ENCODE measurements around the gene PRLR.

Gene PRLR

GRCh38 chr5:35218981-35219380, 11.3 kb downstream of the PRLR start:
- DNase-seq (ENCODE audit: low read depth, low spot score) = no peak
- TF ChIP-seq ZNF274 (IDR thresholded peaks at IDR 0.05; ENCODE audit: low read depth, low read length) (no peak), SUZ12 (IDR thresholded peaks at IDR 0.05; ENCODE audit: extremely low read depth, insufficient read depth, insufficient read length) (no peak), YY1 (IDR thresholded peaks at IDR 0.05; ENCODE audit: insufficient read depth, insufficient read length) (no peak)
- H3K9me3 ChIP-seq (ENCODE audit: insufficient read depth, low read length) = no peaks in the 10 kb centered on the region
- no peak overlapping the region for H3K4me3 ChIP-seq (ENCODE audit: insufficient read length, low read depth)
- H3K36me3 ChIP-seq (ENCODE audit: insufficient read depth, insufficient read length, low read length) = no peaks in the 10 kb centered on the region
- no peaks in the 10 kb centered on the region for H3K4me1 ChIP-seq (ENCODE audit: insufficient read depth, insufficient read length)
- H3K9ac ChIP-seq (ENCODE audit: insufficient read length, low read depth) = no peak overlapping the region
- H3K27me3 ChIP-seq (ENCODE audit: insufficient read depth, insufficient read length) = no peaks in the 10 kb centered on the region

GRCh38 chr5:35214051-35214450, 16.2 kb downstream of the PRLR start:
- TF ChIP-seq ZNF274 (IDR thresholded peaks at IDR 0.05; ENCODE audit: low read depth, low read length) (no peak), YY1 (IDR thresholded peaks at IDR 0.05; ENCODE audit: insufficient read depth, insufficient read length) (no peak), SUZ12 (IDR thresholded peaks at IDR 0.05; ENCODE audit: extremely low read depth, insufficient read depth, insufficient read length) (no peak)
- H3K9me3 ChIP-seq (ENCODE audit: insufficient read depth, low read length) = no peaks in the 10 kb centered on the region
- H3K9ac ChIP-seq (ENCODE audit: insufficient read length, low read depth) = no peak overlapping the region
- no peak overlapping the region for H3K4me3 ChIP-seq (ENCODE audit: insufficient read length, low read depth)
- no peaks in the 10 kb centered on the region for H3K4me1 ChIP-seq (ENCODE audit: insufficient read depth, insufficient read length)
- no peaks in the 10 kb centered on the region for H3K27me3 ChIP-seq (ENCODE audit: insufficient read depth, insufficient read length)
- no peak for DNase-seq (ENCODE audit: low read depth, low spot score)
- H3K36me3 ChIP-seq (ENCODE audit: insufficient read depth, insufficient read length, low read length) = no peaks in the 10 kb centered on the region

- Histone ChIP-seq H3K4me3 (ENCODE audit: insufficient read length, low read depth) (no peak overlapping the region), H3K9ac (ENCODE audit: insufficient read length, low read depth) (no peak overlapping the region), H3K4me1 (ENCODE audit: insufficient read depth, insufficient read length) (no peaks in the 10 kb centered on the region), H3K27me3 (ENCODE audit: insufficient read depth, insufficient read length) (no peaks in the 10 kb centered on the region), H3K36me3 (ENCODE audit: insufficient read depth, insufficient read length, low read length) (no peaks in the 10 kb centered on the region), H3K9me3 (ENCODE audit: insufficient read depth, low read length) (no peaks in the 10 kb centered on the region)
- TF ChIP-seq ZNF274 (IDR thresholded peaks at IDR 0.05; ENCODE audit: low read depth, low read length) = no peak
- TF ChIP-seq YY1 (IDR thresholded peaks at IDR 0.05; ENCODE audit: insufficient read depth, insufficient read length) = no peak
- no peak for TF ChIP-seq SUZ12 (IDR thresholded peaks at IDR 0.05; ENCODE audit: extremely low read depth, insufficient read depth, insufficient read length)
- DNase-seq (ENCODE audit: low read depth, low spot score) = no peak
Measured at GRCh38 chr5:35213608-35214007, 16.7 kb downstream of the PRLR start.

DNA sequence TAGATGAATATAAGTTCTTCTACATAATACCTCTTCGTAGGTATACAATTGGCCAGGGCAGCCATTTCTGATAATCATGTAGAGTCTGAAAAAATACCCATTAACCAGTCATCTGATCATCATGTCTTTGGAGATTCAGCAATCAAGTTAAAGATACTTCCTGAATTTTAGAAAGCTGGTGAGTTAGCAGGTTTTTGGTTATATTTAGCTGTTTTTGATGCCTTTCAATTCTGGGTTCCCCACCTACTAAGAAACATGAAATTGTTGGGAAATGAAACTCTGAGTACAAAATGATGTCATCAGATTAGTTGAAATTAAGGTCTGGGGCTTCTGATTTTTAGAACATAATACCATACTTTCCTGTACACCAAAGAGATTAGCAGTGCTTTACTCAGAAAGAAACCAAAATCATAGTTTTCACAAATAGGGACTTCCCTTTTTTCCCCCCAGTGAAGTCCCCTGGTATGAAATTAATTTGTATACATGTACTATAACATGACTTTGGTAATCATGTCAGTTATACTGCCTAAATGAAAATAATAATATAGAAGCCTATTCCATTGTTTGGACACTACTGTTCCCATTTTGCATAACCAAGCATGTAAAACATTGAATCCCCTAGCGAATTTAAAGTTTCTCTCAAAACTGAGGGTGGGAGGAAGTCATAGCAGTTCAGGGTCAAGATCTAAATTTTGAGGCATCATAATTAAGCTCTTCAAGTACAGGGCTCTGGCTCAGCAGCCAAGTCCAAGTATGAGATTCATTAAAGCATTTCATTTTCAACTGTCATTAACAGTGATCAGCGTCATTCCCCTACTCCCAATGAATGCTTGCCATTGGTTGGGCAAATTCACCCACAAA, 17.9 kb downstream of the PRLR start:
- TF ChIP-seq ZNF274 (IDR thresholded peaks at IDR 0.05; ENCODE audit: low read depth, low read length) (no peak), YY1 (IDR thresholded peaks at IDR 0.05; ENCODE audit: insufficient read depth, insufficient read length) (no peak), SUZ12 (IDR thresholded peaks at IDR 0.05; ENCODE audit: extremely low read depth, insufficient read depth, insufficient read length) (no peak)
- Histone ChIP-seq H3K9ac (ENCODE audit: insufficient read length, low read depth) (no peak overlapping the region), H3K9me3 (ENCODE audit: insufficient read depth, low read length) (no peaks in the 10 kb centered on the region), H3K4me3 (ENCODE audit: insufficient read length, low read depth) (no peak overlapping the region), H3K36me3 (ENCODE audit: insufficient read depth, insufficient read length, low read length) (no peaks in the 10 kb centered on the region), H3K27me3 (ENCODE audit: insufficient read depth, insufficient read length) (no peaks in the 10 kb centered on the region), H3K4me1 (ENCODE audit: insufficient read depth, insufficient read length) (no peaks in the 10 kb centered on the region)
- no peak for DNase-seq (ENCODE audit: low read depth, low spot score)

GRCh38 chr5:35209862-35210261, 20.4 kb downstream of the PRLR start:
- H3K4me1 ChIP-seq (ENCODE audit: insufficient read depth, insufficient read length) = no peaks in the 10 kb centered on the region

DNA sequence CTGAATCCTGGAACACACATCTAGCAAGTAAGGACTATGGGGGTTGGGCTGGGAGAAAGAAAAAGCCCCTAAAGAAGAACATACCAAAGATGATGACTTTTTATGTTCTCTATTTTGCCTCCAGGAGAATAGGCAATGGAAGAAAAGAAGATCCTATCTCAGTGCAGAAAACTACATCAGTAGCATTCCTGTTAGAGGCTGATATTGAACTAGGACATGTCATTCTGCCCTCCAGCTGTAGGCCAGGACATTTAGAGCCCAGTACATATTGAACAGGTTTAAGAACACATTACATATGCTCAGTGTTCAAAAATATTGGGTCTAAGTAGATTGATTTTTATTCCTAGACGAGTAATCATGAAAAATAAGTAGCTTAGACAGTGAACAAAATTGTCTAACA, 24.7 kb downstream of the PRLR start:
- H3K9ac ChIP-seq (ENCODE audit: insufficient read length, low read depth) = no peak overlapping the region
- H3K4me1 ChIP-seq (ENCODE audit: insufficient read depth, insufficient read length) = no peaks in the 10 kb centered on the region
- no peaks in the 10 kb centered on the region for H3K9me3 ChIP-seq (ENCODE audit: insufficient read depth, low read length)
- DNase-seq (ENCODE audit: low read depth, low spot score) = no peak
- TF ChIP-seq YY1 (IDR thresholded peaks at IDR 0.05; ENCODE audit: insufficient read depth, insufficient read length) = no peak
- no peak for TF ChIP-seq SUZ12 (IDR thresholded peaks at IDR 0.05; ENCODE audit: extremely low read depth, insufficient read depth, insufficient read length)
- no peak for TF ChIP-seq ZNF274 (IDR thresholded peaks at IDR 0.05; ENCODE audit: low read depth, low read length)
- no peaks in the 10 kb centered on the region for H3K27me3 ChIP-seq (ENCODE audit: insufficient read depth, insufficient read length)
- no peaks in the 10 kb centered on the region for H3K36me3 ChIP-seq (ENCODE audit: insufficient read depth, insufficient read length, low read length)
- H3K4me3 ChIP-seq (ENCODE audit: insufficient read length, low read depth) = no peak overlapping the region

More at GRCh38 chr5:35209862-35210261, 20.4 kb downstream of the PRLR start:
- TF ChIP-seq YY1 (IDR thresholded peaks at IDR 0.05; ENCODE audit: insufficient read depth, insufficient read length) (no peak), SUZ12 (IDR thresholded peaks at IDR 0.05; ENCODE audit: extremely low read depth, insufficient read depth, insufficient read length) (no peak), ZNF274 (IDR thresholded peaks at IDR 0.05; ENCODE audit: low read depth, low read length) (no peak)
- DNase-seq (ENCODE audit: low read depth, low spot score) = no peak
- Histone ChIP-seq H3K36me3 (ENCODE audit: insufficient read depth, insufficient read length, low read length) (no peaks in the 10 kb centered on the region), H3K9me3 (ENCODE audit: insufficient read depth, low read length) (no peaks in the 10 kb centered on the region), H3K27me3 (ENCODE audit: insufficient read depth, insufficient read length) (no peaks in the 10 kb centered on the region), H3K4me3 (ENCODE audit: insufficient read length, low read depth) (no peak overlapping the region), H3K9ac (ENCODE audit: insufficient read length, low read depth) (no peak overlapping the region)

GRCh38 chr5:35205186-35205585, 25.1 kb downstream of the PRLR start:
- Histone ChIP-seq H3K9ac (ENCODE audit: insufficient read length, low read depth) (no peak overlapping the region), H3K9me3 (ENCODE audit: insufficient read depth, low read length) (no peaks in the 10 kb centered on the region), H3K4me1 (ENCODE audit: insufficient read depth, insufficient read length) (no peaks in the 10 kb centered on the region), H3K27me3 (ENCODE audit: insufficient read depth, insufficient read length) (no peaks in the 10 kb centered on the region), H3K36me3 (ENCODE audit: insufficient read depth, insufficient read length, low read length) (no peaks in the 10 kb centered on the region), H3K4me3 (ENCODE audit: insufficient read length, low read depth) (no peak overlapping the region)
- DNase-seq (ENCODE audit: low read depth, low spot score) = no peak
- TF ChIP-seq ZNF274 (IDR thresholded peaks at IDR 0.05; ENCODE audit: low read depth, low read length) = no peak
- no peak for TF ChIP-seq SUZ12 (IDR thresholded peaks at IDR 0.05; ENCODE audit: extremely low read depth, insufficient read depth, insufficient read length)
